CD4-positive, alpha-beta T cell treated with Interleukin-6 for 4 hours (primary cell): Measurements from ENCODE around the gene PGLYRP4.

ENCODE experiments used
- DNase-seq: peaks from one replicate; pipeline ENCODE4 v3.0.0-alpha.2; 2020; ENCODE audit warnings: mixed read lengths

PGLYRP4 gene

DNA sequence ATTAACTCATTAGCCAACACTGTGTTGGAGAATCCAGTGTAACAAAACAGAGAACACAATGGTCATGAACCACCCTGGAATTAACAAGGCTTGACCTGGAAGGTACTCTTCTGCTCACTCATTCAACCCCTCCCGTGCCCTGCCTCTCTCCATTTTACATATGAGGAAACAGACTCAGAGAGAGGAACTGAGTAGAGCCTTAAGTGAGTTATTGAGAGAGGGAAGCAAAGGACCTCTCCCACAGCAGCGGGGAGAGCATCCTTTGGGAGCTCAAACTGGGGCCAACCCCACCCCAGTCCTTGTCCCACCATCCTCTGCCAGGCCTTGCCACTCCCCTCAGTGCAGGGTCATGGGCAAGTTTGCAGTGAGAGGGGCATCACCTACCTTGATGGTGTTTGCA is 25.4 kb upstream of the PGLYRP4 start:
- DNase-seq: no peak

DNA sequence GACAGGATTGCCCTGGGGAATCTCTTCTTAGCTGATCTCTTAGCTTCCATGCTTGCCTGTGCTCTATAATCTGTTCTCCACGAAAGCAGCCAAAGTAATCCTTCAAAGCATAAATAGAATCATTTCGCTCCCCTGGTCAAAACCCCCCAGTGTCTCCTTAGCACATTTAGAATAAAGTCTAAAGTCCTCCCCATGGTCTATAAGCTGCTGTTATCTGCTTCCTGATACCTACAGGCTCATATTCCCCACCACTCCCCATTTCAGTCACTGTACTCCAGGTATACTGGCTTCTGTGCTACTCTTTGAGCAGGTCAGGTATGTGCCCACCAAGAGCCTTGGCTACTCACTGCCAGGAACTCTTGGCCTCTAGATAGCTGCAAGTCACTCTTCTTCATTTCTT is 23.9 kb upstream of the PGLYRP4 start:
- no peak for DNase-seq

- DNase-seq: no peak
Observed at GRCh38 chr1:153371231-153371630, 22.6 kb upstream of the PGLYRP4 start.

GRCh38 chr1:153370146-153370545 is 21.5 kb upstream of the PGLYRP4 start:
- DNase-seq: no peak

GRCh38 chr1:153368495-153368894 is 19.9 kb upstream of the PGLYRP4 start:
- no peak for DNase-seq

GRCh38 chr1:153367090-153367489 is 18.4 kb upstream of the PGLYRP4 start:
- DNase-seq: no peak

DNA sequence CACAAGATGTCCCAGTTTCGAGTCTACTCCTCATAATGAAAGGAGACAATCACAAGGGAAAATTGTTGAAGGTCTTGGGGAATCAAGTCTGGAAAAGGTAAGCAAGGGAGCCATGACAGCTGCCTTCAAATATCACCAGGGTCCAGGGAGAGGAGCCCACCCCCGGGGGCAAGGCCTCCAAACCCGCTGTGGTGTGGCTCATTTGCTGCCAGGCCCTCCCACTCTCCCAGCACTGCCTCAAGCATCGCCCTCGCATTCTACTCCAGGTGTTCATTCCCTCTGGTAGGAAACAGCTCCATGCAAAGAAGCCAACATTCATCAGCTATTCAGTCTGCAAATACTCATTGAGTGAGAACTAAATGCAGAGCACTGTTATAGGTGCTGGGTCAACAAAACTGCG is 17.6 kb upstream of the PGLYRP4 start:
- no peak for DNase-seq

DNA sequence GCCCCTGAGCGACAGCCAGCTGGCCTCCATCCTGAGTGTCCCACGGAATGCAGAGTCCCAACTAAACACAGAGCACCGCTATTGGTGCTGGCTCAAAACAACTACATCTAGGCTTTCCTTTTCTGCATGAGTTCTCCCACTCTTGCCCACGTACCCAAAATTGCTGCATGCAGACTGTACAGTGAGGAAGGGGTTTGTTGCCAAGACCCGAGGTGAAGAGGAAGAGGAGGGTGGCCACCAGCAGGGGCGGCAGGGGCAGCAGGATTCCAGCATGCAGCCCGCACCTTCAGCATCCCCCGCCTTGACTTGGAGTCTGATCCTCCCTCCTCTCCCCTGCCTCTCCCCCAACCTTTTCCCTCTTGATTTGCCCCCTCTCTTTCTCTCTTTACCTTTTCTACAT is 17.1 kb upstream of the PGLYRP4 start:
- DNase-seq: no peak

GRCh38 chr1:153364766-153365666 is 16.4 kb upstream of the PGLYRP4 start:
- DNase-seq: no peak

- DNase-seq: no peak
Observed at GRCh38 chr1:153364156-153364555, 15.5 kb upstream of the PGLYRP4 start.

DNA sequence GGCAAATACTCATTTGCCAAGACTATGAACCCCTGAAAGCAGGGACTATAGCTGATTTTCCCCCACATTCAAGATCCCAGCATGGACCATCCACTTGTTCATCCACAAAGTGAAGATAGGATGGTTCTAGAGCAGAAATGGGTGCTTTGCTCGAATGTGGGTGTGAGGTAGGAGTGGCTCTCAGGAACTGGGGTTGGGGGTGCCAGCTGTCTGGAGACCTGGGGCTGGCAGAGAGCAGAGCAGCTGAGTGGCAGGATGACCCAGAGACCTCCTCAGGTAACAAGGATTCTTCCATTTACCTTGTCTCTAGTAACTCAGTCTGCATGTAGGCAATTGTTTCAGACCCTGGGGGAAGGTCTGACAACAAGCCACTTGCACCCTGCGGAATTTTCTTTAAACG is 15.0 kb upstream of the PGLYRP4 start:
- DNase-seq: no peak

DNA sequence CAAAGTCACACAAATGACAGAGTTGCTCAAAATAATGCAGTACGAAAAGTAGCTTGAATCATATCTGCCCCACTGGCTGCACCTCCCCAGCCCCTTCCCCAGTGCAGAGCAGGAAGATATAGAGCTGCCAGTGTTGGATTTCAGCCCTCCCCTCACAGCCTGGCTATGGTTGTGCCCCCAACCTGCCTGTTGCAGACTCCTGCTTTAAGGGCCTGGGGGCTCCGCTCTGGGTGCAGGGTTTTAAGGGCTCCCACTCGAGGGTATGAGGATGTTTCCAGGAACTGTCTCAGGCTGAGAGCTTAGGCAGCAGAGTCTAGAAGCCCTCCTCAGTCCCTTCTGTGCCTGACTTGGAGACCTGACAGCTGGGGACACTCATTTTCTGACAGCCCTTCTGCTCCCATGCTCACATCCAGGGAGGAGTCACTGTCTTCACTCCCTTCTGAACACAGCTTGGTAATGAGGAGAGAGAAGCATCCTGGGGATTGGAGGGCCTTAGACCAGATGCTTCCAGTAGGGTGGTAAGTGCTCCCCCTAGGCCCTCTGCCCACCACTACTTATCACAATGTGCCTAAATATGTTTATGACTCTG is 13.6 kb upstream of the PGLYRP4 start:
- DNase-seq: no peak

- DNase-seq: no peak
Observed at GRCh38 chr1:153361480-153362109, 13.0 kb upstream of the PGLYRP4 start.

- DNase-seq: no peak
Observed at GRCh38 chr1:153360592-153361479, 12.2 kb upstream of the PGLYRP4 start.

DNA sequence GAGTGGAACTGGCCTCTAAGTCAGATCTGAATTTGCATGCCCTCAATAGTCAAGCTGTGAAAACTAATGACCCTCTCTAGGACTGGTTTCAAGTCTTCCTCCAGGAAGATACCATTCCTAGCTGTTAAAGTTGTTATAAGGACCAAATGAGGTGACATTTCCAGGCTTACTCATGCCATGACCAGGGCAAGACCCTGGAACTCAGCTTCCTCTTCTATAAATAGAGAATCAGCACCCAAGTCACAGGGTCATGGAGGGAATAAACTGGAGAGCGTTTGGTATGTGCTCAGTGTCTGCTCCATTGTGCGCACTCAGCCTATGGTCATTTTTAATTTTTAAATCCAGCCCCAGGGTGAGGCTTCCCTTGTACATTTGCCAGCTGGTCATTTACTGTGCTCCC is 11.5 kb upstream of the PGLYRP4 start:
- no peak for DNase-seq

- DNase-seq: no peak
Observed at GRCh38 chr1:153359241-153359640, 10.6 kb upstream of the PGLYRP4 start.

GRCh38 chr1:153358691-153358975 is 10.0 kb upstream of the PGLYRP4 start:
- no peak for DNase-seq

GRCh38 chr1:153357853-153358690 is 9.4 kb upstream of the PGLYRP4 start, which contains the start of gene S100A9:
Gene S100A9 (plus strand): TSS chr1:153357854. CDS start chr1:153358284, 430 bp downstream.
- DNase-seq: no peak

DNA sequence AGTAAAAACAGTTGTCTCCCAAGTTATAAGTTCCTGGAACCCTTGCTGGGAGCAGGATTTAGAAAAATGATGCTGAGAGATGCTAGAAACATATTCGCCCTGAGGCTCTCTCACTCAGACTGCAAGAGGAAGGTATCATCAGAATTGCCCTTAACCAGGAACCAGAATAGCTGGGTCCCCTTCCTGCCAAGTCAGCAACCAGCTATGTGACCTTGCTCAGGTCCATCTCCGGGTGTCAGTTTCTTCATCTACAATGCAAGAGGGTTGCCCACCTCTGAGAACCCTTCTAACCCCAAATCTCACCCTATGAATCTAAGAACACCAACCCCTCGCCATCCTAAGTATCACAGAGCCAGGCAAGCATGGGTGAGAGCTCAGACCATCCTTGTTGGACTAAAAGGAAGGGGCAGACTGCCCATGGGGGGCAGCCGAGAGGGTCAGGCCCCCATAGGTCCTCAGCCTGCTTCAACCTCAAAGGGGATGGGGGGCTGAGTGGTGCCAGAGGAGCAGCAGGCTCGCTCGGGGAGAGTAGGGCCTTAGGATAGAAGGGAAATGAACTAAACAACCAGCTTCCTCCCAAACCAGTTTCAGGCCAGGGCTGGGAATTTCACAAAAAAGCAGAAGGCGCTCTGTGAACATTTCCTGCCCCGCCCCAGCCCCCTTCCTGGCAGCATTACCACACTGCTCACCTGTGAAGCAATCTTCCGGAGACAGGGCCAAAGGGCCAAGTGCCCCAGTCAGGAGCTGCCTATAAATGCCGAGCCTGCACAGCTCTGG is 8.6 kb upstream of the PGLYRP4 start:
- DNase-seq: peak; percentile 29

DNA sequence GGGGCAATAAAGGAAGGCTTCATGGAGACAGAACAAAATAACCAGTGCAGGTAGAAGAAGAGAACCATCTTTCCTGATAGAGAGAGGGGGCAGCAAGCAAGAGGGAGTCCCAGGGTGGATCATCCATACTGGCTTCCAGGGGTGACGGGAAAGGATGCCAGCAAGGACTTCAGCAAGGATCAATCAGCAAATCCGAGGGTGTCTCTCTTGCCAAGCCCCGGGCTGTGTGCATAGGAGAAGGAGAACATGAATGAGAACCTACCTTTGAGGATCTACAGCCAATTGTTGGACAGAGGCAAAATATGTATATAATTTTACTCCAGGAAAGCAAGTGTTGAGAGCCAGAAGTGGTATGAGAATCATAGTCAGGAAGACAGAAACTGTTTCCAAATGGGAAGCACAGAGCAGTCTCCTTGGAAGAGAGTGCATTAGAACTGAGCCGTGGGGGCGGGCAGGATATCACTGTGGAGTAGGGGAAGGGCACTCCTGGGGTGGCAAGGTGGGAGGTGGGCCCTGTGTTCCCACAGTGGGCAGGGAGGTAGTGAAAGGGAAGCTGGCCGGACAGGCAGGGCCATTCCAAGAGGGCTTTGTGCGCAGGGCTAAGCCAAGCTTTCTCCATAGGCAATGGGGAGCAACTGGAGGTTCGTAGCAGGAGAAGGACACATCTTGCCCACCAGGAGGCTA is 7.9 kb upstream of the PGLYRP4 start:
- no peak for DNase-seq
